PC-3 (cell line): Measurements from ENCODE around the gene SPRED2. TPM values are rescaled to one million over a fixed set of nuclear protein-coding genes. Genes with fewer than 3 reads are reported as not detected.

Experiments
- ATAC-seq: fragments of 200-7000 bp; cut with Tn5 transposase; 2 replicates; pipeline ENCODE4 v1.9.1; 2020; ENCODE audit warnings: mild to moderate bottlenecking, moderate library complexity
- BruUV-seq: library from RNA; stranded (reverse); fragments of 400-500 nt; replicated peaks from 2 replicates; lab custom pipeline; 2021; lab: Mats Ljungman, UMichigan
- CTCF ChIA-PET: fragments of 300-600 bp; sonication (Branson Sonifier 250); formaldehyde crosslinking; loops from one replicate; lab custom pipeline; 2022; ENCODE audit warnings: antibody characterized with exemption; lab: Charles Lee
- POLR2A ChIA-PET: fragments of 300-600 bp; sonication (Branson Sonifier 250); formaldehyde crosslinking; loops from one replicate; lab custom pipeline; 2022; ENCODE audit warnings: antibody characterized with exemption; ENCODE audit not compliant: unreplicated experiment; lab: Charles Lee
- DNase-seq: peaks from one replicate; pipeline ENCODE4 v3.0.0-alpha.2; 2015
- H2AFZ ChIP-seq: fragments of 300-600 bp; sonication (generic); 2 replicates; pipeline ENCODE4 v1.6.0; 2016; ENCODE audit warnings: antibody characterized with exemption, low read length
- H3F3A ChIP-seq: fragments of 300-600 bp; sonication (generic); one replicate; pipeline ENCODE4 v1.6.0; 2017; ENCODE audit warnings: antibody characterized with exemption, low read length, control low read depth, mild to moderate bottlenecking; ENCODE audit not compliant: unreplicated experiment
- H3K27ac ChIP-seq: fragments of 300-600 bp; sonication (generic); 2 replicates; pipeline ENCODE4 v1.5.1; 2016; ENCODE audit warnings: mild to moderate bottlenecking, low read length
- H3K27me3 ChIP-seq: fragments of 300-600 bp; sonication (generic); 2 replicates; pipeline ENCODE4 v1.6.1; 2016; ENCODE audit warnings: low read length, mixed read lengths
- H3K36me3 ChIP-seq: fragments of 300-600 bp; sonication (generic); 2 replicates; pipeline ENCODE4 v1.6.1; 2016; ENCODE audit warnings: low read depth, mixed run types, low read length, mixed read lengths
- H3K4me1 ChIP-seq: fragments of 300-600 bp; sonication (generic); 2 replicates; pipeline ENCODE4 v1.5.1; 2016; ENCODE audit warnings: low read length; ENCODE audit not compliant: insufficient read depth
- H3K4me2 ChIP-seq: fragments of 300-600 bp; sonication (generic); 2 replicates; pipeline ENCODE4 v1.6.0; 2016; ENCODE audit warnings: low read length
- H3K4me3 ChIP-seq: fragments of 300-600 bp; sonication (generic); 2 replicates; pipeline ENCODE4 v1.5.1; 2016; ENCODE audit warnings: mild to moderate bottlenecking, low read length, mixed read lengths
- H3K79me2 ChIP-seq: fragments of 300-600 bp; sonication (generic); 2 replicates; pipeline ENCODE4 v1.6.1; 2017; ENCODE audit warnings: low read length, mixed read lengths
- H3K9ac ChIP-seq: fragments of 300-600 bp; sonication (generic); 2 replicates; pipeline ENCODE4 v1.6.0; 2016; ENCODE audit warnings: mild to moderate bottlenecking, low read length
- H3K9me2 ChIP-seq: fragments of 300-600 bp; sonication (generic); replicated peaks from 2 replicates; pipeline ENCODE4 v1.6.1; 2016; ENCODE audit warnings: mixed run types, low read length, mixed read lengths
- H3K9me3 ChIP-seq: fragments of 300-600 bp; sonication (generic); 2 replicates; pipeline ENCODE4 v1.6.1; 2016; ENCODE audit warnings: low read length, mixed read lengths
- H4K20me1 ChIP-seq: fragments of 300-600 bp; sonication (generic); 2 replicates; pipeline ENCODE4 v1.6.1; 2016; ENCODE audit warnings: low read length, mixed read lengths
- CTCF ChIP-seq: fragments of 300-600 bp; sonication (generic); conservative IDR thresholded peaks from 2 replicates; pipeline ENCODE4 v1.5.1; 2017; ENCODE audit warnings: antibody characterized with exemption, low read depth, mild to moderate bottlenecking, low read length
- EZH2 ChIP-seq: fragments of 300-600 bp; sonication (generic); IDR thresholded peaks from one replicate; pipeline ENCODE4 v1.6.1; 2017; ENCODE audit warnings: antibody characterized with exemption, mild to moderate bottlenecking, low read length; ENCODE audit not compliant: unreplicated experiment
- EZH2phosphoT487 ChIP-seq: fragments of 300-600 bp; sonication (generic); IDR thresholded peaks from 2 replicates; pipeline ENCODE4 v1.6.1; 2018; ENCODE audit warnings: mild to moderate bottlenecking, antibody characterized with exemption, low read length, borderline replicate concordance
- intact Hi-C: fragments of 100-400 bp; cut with micrococcal nuclease; formaldehyde crosslinking; loops from 2 replicates; pipeline ENCODE4 v1.9.0; 2023
- total RNA-seq: library from RNA; depleted of rRNA; stranded (reverse); fragments of >200 nt; gene quantifications from 2 replicates; pipeline ENCODE4 v1.2.3, GENCODE V29; 2014

The SPRED2 gene
- total RNA-seq, 1 experiment from 2014 or later: 16.2 TPM

GRCh38 chr2:65363879-65364666, 68.3 kb downstream of the SPRED2 start:
- H3K9me3 ChIP-seq: no peaks in the 10 kb centered on the region
- no peak for ATAC-seq
- no peak for DNase-seq
- no peak overlapping the region for H3K9ac ChIP-seq
- peaks cover 22% of the 10 kb centered on the region for H4K20me1 ChIP-seq
- peaks cover 14% of the 10 kb centered on the region for H3F3A ChIP-seq
- no peak overlapping the region for H2AFZ ChIP-seq
- ChIA-PET CTCF (no interaction called here), POLR2A (interaction anchor here (0.7 kb wide), 1 partner anchor 86 kb away, joined by 3 read pairs; no protein-coding TSS in a partner anchor)
- H3K27me3 ChIP-seq: no peaks in the 10 kb centered on the region
- no TSS peak for BruUV-seq
- peak overlapping the region; percentile 32 for H3K4me2 ChIP-seq
- peaks cover 88% of the 10 kb centered on the region for H3K79me2 ChIP-seq
- H3K4me3 ChIP-seq: no peak overlapping the region
- H3K4me1 ChIP-seq: peaks cover 53% of the 10 kb centered on the region
- peaks cover 6% of the 10 kb centered on the region; the same call in 1 of the 2 replicates for H3K36me3 ChIP-seq
- H3K9me2 ChIP-seq: no peaks in the 10 kb centered on the region
- intact Hi-C loops: loop anchor here (10.0 kb wide), 1 partner anchor 59 kb away; no protein-coding TSS in a partner anchor
- no peak overlapping the region for H3K27ac ChIP-seq
- no peak for TF ChIP-seq CTCF
- TF ChIP-seq EZH2phosphoT487: no peak
- TF ChIP-seq EZH2: no peak

GRCh38 chr2:65361623-65362022, 70.8 kb downstream of the SPRED2 start:
- intact Hi-C loops: loop anchor here (10.0 kb wide), 1 partner anchor 57 kb away; no protein-coding TSS in a partner anchor
- Histone ChIP-seq H3K4me1 (peaks cover 34% of the 10 kb centered on the region), H3K4me3 (no peak overlapping the region), H4K20me1 (peaks cover 30% of the 10 kb centered on the region), H3K27ac (no peak overlapping the region), H3K9me3 (no peaks in the 10 kb centered on the region), H3K4me2 (no peak overlapping the region), H3K9me2 (no peaks in the 10 kb centered on the region), H3K9ac (no peak overlapping the region), H3K79me2 (peaks cover 98% of the 10 kb centered on the region), H3F3A (no peaks in the 10 kb centered on the region), H3K27me3 (no peaks in the 10 kb centered on the region), H2AFZ (no peak overlapping the region), H3K36me3 (peaks cover 6% of the 10 kb centered on the region; the same call in 1 of the 2 replicates)
- ChIA-PET POLR2A (interaction anchor here (0.6 kb wide), 1 partner anchor 70 kb away, joined by 3 read pairs; no protein-coding TSS in a partner anchor), CTCF (no interaction called here)
- DNase-seq (no peak), ATAC-seq (no peak)
- no TSS peak for BruUV-seq
- TF ChIP-seq CTCF (no peak), EZH2 (no peak)

DNA sequence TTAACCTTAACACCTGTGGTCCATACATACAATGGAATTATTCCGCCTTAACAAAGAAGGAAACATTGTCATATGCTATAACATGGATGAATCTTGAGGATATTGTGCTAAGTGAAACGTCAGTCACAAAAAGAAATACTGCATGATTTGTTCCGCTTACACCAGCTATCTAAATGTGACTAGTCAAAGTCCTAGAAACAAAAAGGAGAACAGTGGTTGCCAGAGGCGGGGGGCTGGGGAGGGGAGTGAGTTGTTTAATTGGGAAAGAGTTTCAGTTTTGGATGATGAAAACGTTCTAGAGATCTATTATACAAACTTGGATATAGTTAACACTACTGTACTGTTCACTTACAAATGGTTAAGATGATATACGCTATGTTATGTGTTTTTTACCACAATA, 72.0 kb downstream of the SPRED2 start:
- no peak overlapping the region for H2AFZ ChIP-seq
- no peak overlapping the region for H3K4me2 ChIP-seq
- no peaks in the 10 kb centered on the region for H3K9me2 ChIP-seq
- H3K79me2 ChIP-seq: peaks cover 100% of the 10 kb centered on the region
- DNase-seq: no peak
- no peaks in the 10 kb centered on the region for H3F3A ChIP-seq
- intact Hi-C loops: loop anchor here (10.0 kb wide), 1 partner anchor 56 kb away; no protein-coding TSS in a partner anchor
- TF ChIP-seq EZH2phosphoT487 (no peak), CTCF (no peak), EZH2 (no peak)
- no peak overlapping the region for H3K9ac ChIP-seq
- H3K4me1 ChIP-seq: peaks cover 31% of the 10 kb centered on the region
- H3K36me3 ChIP-seq: peaks cover 6% of the 10 kb centered on the region; the same call in 1 of the 2 replicates
- peaks cover 34% of the 10 kb centered on the region for H4K20me1 ChIP-seq
- BruUV-seq: no TSS peak
- H3K4me3 ChIP-seq: no peak overlapping the region
- CTCF ChIA-PET: no interaction called here
- no peaks in the 10 kb centered on the region for H3K9me3 ChIP-seq
- no peak overlapping the region for H3K27ac ChIP-seq
- POLR2A ChIA-PET: no interaction called here
- H3K27me3 ChIP-seq: no peaks in the 10 kb centered on the region
- no peak for ATAC-seq
